GM12878 (cell line): ENCODE results near the gene PHEX.

Experiments used
- CTCF ChIP-seq, 3 experiments: IDR thresholded peaks in 2 of 3; conservative IDR thresholded peaks in 1 of 3; 2 replicates each; pipeline ENCODE4 v1.5.1; 2011; ENCODE audit warnings: low read depth in 3 of 3, low read length in 3 of 3, mild to moderate bottlenecking in 3 of 3, control low read depth in 2 of 3, moderate library complexity in 2 of 3, inconsistent platforms in 1 of 3, mixed read lengths in 1 of 3; ENCODE audit not compliant: control insufficient read depth in 2 of 3, insufficient read depth in 1 of 3; ENCODE audit errors: extremely low read depth in 1 of 3
- ESRRA ChIP-seq: IDR thresholded peaks from 2 replicates; pipeline ENCODE4 v1.6.1; 2012; ENCODE audit warnings: mild to moderate bottlenecking, low read length, improper control_type of control experiment
- GABPA ChIP-seq: IDR thresholded peaks from 2 replicates; pipeline ENCODE4 v1.6.1; 2014; ENCODE audit warnings: antibody characterized with exemption, low read depth, mild to moderate bottlenecking, inconsistent platforms
- KAT2A ChIP-seq: conservative IDR thresholded peaks from 2 replicates; pipeline ENCODE4 v1.6.1; 2011; ENCODE audit warnings: low read depth, low read length; ENCODE audit not compliant: control insufficient read depth
- POLR2A ChIP-seq: IDR thresholded peaks from 2 replicates; pipeline ENCODE4 v1.6.1; 2011; ENCODE audit warnings: low read depth, mild to moderate bottlenecking, low read length
- RAD21 ChIP-seq: IDR thresholded peaks from 2 replicates; pipeline ENCODE4 v1.6.1; 2011; ENCODE audit warnings: mild to moderate bottlenecking, low read depth, low read length, moderate library complexity; ENCODE audit not compliant: insufficient read depth
- SMC3 ChIP-seq: IDR thresholded peaks from 2 replicates; pipeline ENCODE4 v1.6.1; 2011; ENCODE audit warnings: low read length, improper control_type of control experiment, borderline replicate concordance
- STAT3 ChIP-seq: IDR thresholded peaks from 2 replicates; pipeline ENCODE4 v1.6.1; 2011; ENCODE audit warnings: low read depth, low read length, improper control_type of control experiment
- TCF12 ChIP-seq: IDR thresholded peaks from 2 replicates; pipeline ENCODE4 v1.6.1; 2011; ENCODE audit warnings: low read depth, mild to moderate bottlenecking, low read length
- ZNF24 ChIP-seq: fragments of 450-650 bp; IDR thresholded peaks from 2 replicates; pipeline ENCODE4 v1.6.1; 2017; ENCODE audit warnings: antibody characterized with exemption, mild to moderate bottlenecking

- TF ChIP-seq SMC3 (no peak), ZNF24 (no peak), POLR2A (no peak), CTCF (IDR thresholded peaks at IDR 0.05 in 2 of 3, conservative IDR thresholded peaks at IDR 0.05 in 1 of 3; ENCODE audit: control insufficient read depth in 2 of 3, extremely low read depth in 1 of 3, insufficient read depth in 1 of 3, low read depth in 3 of 3, low read length in 3 of 3) (no peak), STAT3 (no peak), RAD21 (no peak), TCF12 (no peak), GABPA (no peak), ESRRA (no peak), KAT2A (no peak)
Measured at GRCh38 chrX:22056235-22056634, 24.1 kb downstream of the PHEX start.
